Endodermal cell (in vitro differentiated cells): Measurements from ENCODE around the gene QPCT. TPM values are rescaled to one million over a fixed set of nuclear protein-coding genes. Genes with fewer than 3 reads are reported as not detected.

Source experiments
- DNase-seq: peaks from one replicate; pipeline ENCODE4 v3.0.0-alpha.2; 2017
- H3K27ac ChIP-seq: 2 replicates; pipeline ENCODE4 v1.5.1; 2013; ENCODE audit warnings: mild to moderate bottlenecking, low read depth, low read length, moderate library complexity
- H3K27me3 ChIP-seq: 2 replicates; pipeline ENCODE4 v1.6.1; 2013; ENCODE audit warnings: mild to moderate bottlenecking, low read length, moderate library complexity; ENCODE audit not compliant: insufficient read depth, control insufficient read depth, poor library complexity, severe bottlenecking
- H3K36me3 ChIP-seq: 2 replicates; pipeline ENCODE4 v1.7.0; 2013; ENCODE audit warnings: mild to moderate bottlenecking, low read length, moderate library complexity; ENCODE audit not compliant: control insufficient read depth, insufficient read depth
- H3K4me1 ChIP-seq: one replicate; pipeline ENCODE4 v1.7.0; 2013; ENCODE audit warnings: low read length; ENCODE audit not compliant: control insufficient read depth, insufficient read depth
- H3K4me3 ChIP-seq: 2 replicates; pipeline ENCODE4 v1.5.1; 2013; ENCODE audit warnings: mild to moderate bottlenecking, low read length, moderate library complexity
- H3K9ac ChIP-seq: 2 replicates; pipeline ENCODE4 v1.6.1; 2013; ENCODE audit warnings: mild to moderate bottlenecking, low read length, moderate library complexity; ENCODE audit not compliant: poor library complexity, severe bottlenecking; ENCODE audit errors: extremely low read depth
- H3K9me3 ChIP-seq: 2 replicates; pipeline ENCODE4 v1.6.1; 2013; ENCODE audit warnings: mild to moderate bottlenecking, low read length, moderate library complexity; ENCODE audit not compliant: control insufficient read depth
- H3K27ac Mint-ChIP-seq: 2 replicates; pipeline ENCODE4 v1.8.0; 2020; ENCODE audit warnings: mixed read lengths
- H3K27me3 Mint-ChIP-seq: 2 replicates; pipeline ENCODE4 v1.8.0; 2021; ENCODE audit warnings: mild to moderate bottlenecking, mixed read lengths; ENCODE audit not compliant: insufficient read depth
- H3K36me3 Mint-ChIP-seq: 2 replicates; pipeline ENCODE4 v1.8.0; 2020; ENCODE audit warnings: low read depth, mixed read lengths
- H3K4me1 Mint-ChIP-seq: 2 replicates; pipeline ENCODE4 v1.8.0; 2020; ENCODE audit warnings: mixed read lengths
- H3K4me3 Mint-ChIP-seq: 2 replicates; pipeline ENCODE4 v1.8.0; 2020; ENCODE audit warnings: mild to moderate bottlenecking, moderate library complexity, mixed read lengths
- H3K9me3 Mint-ChIP-seq: 2 replicates; pipeline ENCODE4 v1.8.0; 2020; ENCODE audit warnings: mild to moderate bottlenecking, mixed read lengths
- CTCF ChIP-seq: fragments of 200-600 bp; sonication (generic); conservative IDR thresholded peaks from 2 replicates; pipeline ENCODE4 v1.5.0; 2021; ENCODE audit warnings: antibody characterized with exemption, mild to moderate bottlenecking
- WGBS, 2 experiments: methylation state at CpG; one replicate each; pipeline versions ENCODE4 v1.1.5 to v1.1.7; 2013; ENCODE audit warnings: missing lambda C conversion rate in 2 of 2, mixed read lengths in 1 of 2; ENCODE audit not compliant: insufficient coverage in 1 of 2, insufficient read length in 1 of 2; 5-methylcytosine and 5-hydroxymethylcytosine counted together
- total RNA-seq, 2 donors: library from RNA; stranded (reverse); fragmentation: NEBNext Ultra II Directional in 1 of 2; extraction: Animal tissue kit (Norgen Biotek cat#: 25700) in 1 of 2; gene quantifications; 2 replicates in 1 of 2; 3 replicates in 1 of 2; pipeline ENCODE4 v1.2.1, GENCODE V29; 2021

QPCT gene
- total RNA-seq, 2 donors from 2014 or later: 15.9 to 17.7 TPM

- no peak overlapping the region for H3K27ac Mint-ChIP-seq
- H3K36me3 Mint-ChIP-seq: no peaks in the 10 kb centered on the region
- no peak for DNase-seq
- no peaks in the 10 kb centered on the region for H3K9me3 Mint-ChIP-seq
- H3K9ac ChIP-seq: no peak overlapping the region
- no peaks in the 10 kb centered on the region for H3K27me3 Mint-ChIP-seq
- no peak overlapping the region for H3K4me3 ChIP-seq
- H3K9me3 ChIP-seq: no peaks in the 10 kb centered on the region
- H3K4me1 Mint-ChIP-seq: peaks cover 31% of the 10 kb centered on the region
- H3K27me3 ChIP-seq: no peaks in the 10 kb centered on the region
- H3K4me1 ChIP-seq: peaks cover 16% of the 10 kb centered on the region
- WGBS, 2 experiments: 82 to 83% methylated on average over 2 of the region's 2 CpGs
- TF ChIP-seq CTCF: no peak
- no peak overlapping the region for H3K27ac ChIP-seq
- H3K4me3 Mint-ChIP-seq: no peak overlapping the region
- H3K36me3 ChIP-seq: no peaks in the 10 kb centered on the region
These were observed 48.0 kb downstream of the QPCT start for GRCh38 chr2:37392428-37392827.

- Mint-ChIP-seq H3K4me1 (peaks cover 31% of the 10 kb centered on the region), H3K4me3 (no peak overlapping the region), H3K27ac (no peak overlapping the region), H3K27me3 (no peaks in the 10 kb centered on the region), H3K9me3 (peaks cover 3% of the 10 kb centered on the region), H3K36me3 (peaks cover 3% of the 10 kb centered on the region)
- WGBS, 2 experiments: 88 to 100% methylated on average over 1 of the region's 1 CpG
- no peaks in the 10 kb centered on the region for H3K9me3 ChIP-seq
- DNase-seq: no peak
- H3K27ac ChIP-seq: no peak overlapping the region
- H3K4me1 ChIP-seq: peaks cover 10% of the 10 kb centered on the region
- no peak for TF ChIP-seq CTCF
- no peak overlapping the region for H3K4me3 ChIP-seq
- H3K36me3 ChIP-seq: no peaks in the 10 kb centered on the region
- no peak overlapping the region for H3K9ac ChIP-seq
- no peaks in the 10 kb centered on the region for H3K27me3 ChIP-seq
These were observed 49.8 kb downstream of the QPCT start for GRCh38 chr2:37394263-37394662.

- H3K9ac ChIP-seq: no peak overlapping the region
- no peak overlapping the region for H3K4me3 Mint-ChIP-seq
- no peaks in the 10 kb centered on the region for H3K9me3 ChIP-seq
- H3K27me3 Mint-ChIP-seq: no peaks in the 10 kb centered on the region
- no peak for DNase-seq
- 81 to 91% methylated on average over 6 to 9 of the region's 9 CpGs for WGBS, 2 experiments
- no peaks in the 10 kb centered on the region for H3K36me3 ChIP-seq
- no peak overlapping the region for H3K4me3 ChIP-seq
- H3K36me3 Mint-ChIP-seq: peaks cover 3% of the 10 kb centered on the region
- no peak overlapping the region for H3K27ac ChIP-seq
- H3K27me3 ChIP-seq: no peaks in the 10 kb centered on the region
- TF ChIP-seq CTCF: no peak
- peaks cover 31% of the 10 kb centered on the region for H3K4me1 Mint-ChIP-seq
- peaks cover 3% of the 10 kb centered on the region for H3K9me3 Mint-ChIP-seq
- H3K4me1 ChIP-seq: peaks cover 6% of the 10 kb centered on the region
- H3K27ac Mint-ChIP-seq: no peak overlapping the region
These were observed 50.5 kb downstream of the QPCT start for GRCh38 chr2:37394796-37395555.
